Ishikawa (cell line): ENCODE data around the gene RELB.

Source experiments
- CEBPB ChIP-seq: IDR thresholded peaks from 2 replicates; pipeline ENCODE4 v1.6.1; 2012
- CREB1 ChIP-seq: IDR thresholded peaks from 2 replicates; pipeline ENCODE4 v1.6.1; 2012; ENCODE audit warnings: low read depth
- EP300 ChIP-seq: IDR thresholded peaks from 2 replicates; pipeline ENCODE4 v1.6.1; 2012; ENCODE audit warnings: borderline replicate concordance
- RAD21 ChIP-seq: IDR thresholded peaks from 2 replicates; pipeline ENCODE4 v1.6.1; 2012; ENCODE audit warnings: low read depth
- TAF1 ChIP-seq: IDR thresholded peaks from 2 replicates; pipeline ENCODE4 v1.6.1; 2012; ENCODE audit warnings: low read depth, mild to moderate bottlenecking
- YY1 ChIP-seq: IDR thresholded peaks from 2 replicates; pipeline ENCODE4 v1.6.1; 2012; ENCODE audit warnings: low read depth
- TF ChIP-seq, protein P1 (sequence below): IDR thresholded peaks from 2 replicates; pipeline ENCODE4 v1.6.1; 2012
- TF ChIP-seq, protein P2 (sequence below): IDR thresholded peaks from 2 replicates; pipeline ENCODE4 v1.6.1; 2012

DNA sequence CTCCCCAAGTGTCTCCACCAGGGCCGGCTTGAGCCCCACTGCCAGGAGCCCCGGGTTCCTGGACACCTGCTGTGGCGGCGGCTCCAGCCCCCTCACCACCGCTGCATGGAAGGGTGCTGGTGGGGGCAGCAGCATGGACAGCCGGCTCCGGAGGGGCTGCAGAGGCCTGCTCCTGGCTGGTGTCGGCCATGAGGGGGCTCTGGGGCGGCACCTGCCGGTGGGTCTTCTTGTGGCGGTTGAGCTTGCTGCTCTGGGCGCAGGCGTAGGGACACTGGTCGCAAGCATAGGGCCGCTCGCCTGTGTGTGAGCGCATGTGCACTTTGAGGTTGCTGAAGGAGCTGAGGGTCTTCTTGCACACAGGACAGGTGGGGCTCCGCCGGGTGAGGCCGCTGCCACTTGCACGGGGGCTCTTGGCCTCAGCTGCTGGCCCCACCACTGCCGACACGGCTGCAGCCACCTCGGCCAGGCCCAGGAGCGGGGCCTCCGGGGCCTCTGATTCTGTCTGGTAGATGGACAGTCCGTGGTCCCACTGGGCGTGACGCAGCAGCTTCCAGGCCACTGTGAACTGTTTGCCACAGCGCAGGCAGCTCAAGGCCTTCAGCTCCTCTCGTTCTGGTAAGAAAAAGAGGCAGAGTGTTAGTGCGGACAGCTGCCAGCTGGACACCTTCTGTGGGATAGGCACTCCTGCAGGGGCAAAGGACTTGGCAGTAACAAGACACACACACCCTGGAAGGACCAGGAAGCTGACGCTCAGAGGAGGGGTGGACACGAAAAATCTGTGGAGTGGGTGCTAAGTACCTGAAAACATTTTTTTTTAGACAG lies 70.9 kb downstream of the RELB start:
- no peak for TF ChIP-seq EP300
- TF ChIP-seq, protein P1, sequence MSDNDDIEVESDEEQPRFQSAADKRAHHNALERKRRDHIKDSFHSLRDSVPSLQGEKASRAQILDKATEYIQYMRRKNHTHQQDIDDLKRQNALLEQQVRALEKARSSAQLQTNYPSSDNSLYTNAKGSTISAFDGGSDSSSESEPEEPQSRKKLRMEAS, result no peak
- TF ChIP-seq RAD21, result no peak
- TF ChIP-seq CREB1, result no peak
- TF ChIP-seq TAF1, result no peak
- TF ChIP-seq, protein P2, sequence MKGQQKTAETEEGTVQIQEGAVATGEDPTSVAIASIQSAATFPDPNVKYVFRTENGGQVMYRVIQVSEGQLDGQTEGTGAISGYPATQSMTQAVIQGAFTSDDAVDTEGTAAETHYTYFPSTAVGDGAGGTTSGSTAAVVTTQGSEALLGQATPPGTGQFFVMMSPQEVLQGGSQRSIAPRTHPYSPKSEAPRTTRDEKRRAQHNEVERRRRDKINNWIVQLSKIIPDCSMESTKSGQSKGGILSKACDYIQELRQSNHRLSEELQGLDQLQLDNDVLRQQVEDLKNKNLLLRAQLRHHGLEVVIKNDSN, result no peak
- no peak for TF ChIP-seq CEBPB
- TF ChIP-seq YY1, result no peak
